HG02884 (cell line): ENCODE data around the gene LAMTOR1.

Experiments
- ATAC-seq: cut with Tn5 transposase; IDR thresholded peaks from one replicate; pipeline ENCODE4 v1.9.1; 2021; ENCODE audit warnings: mild to moderate bottlenecking, moderate library complexity; ENCODE audit not compliant: unreplicated experiment

Gene LAMTOR1

GRCh38 chr11:72120930-72121329, 17.8 kb upstream of the LAMTOR1 start:
- ATAC-seq = no peak

GRCh38 chr11:72119198-72119597, 16.1 kb upstream of the LAMTOR1 start:
- ATAC-seq = no peak

- ATAC-seq = no peak
These were observed 13.1 kb upstream of the LAMTOR1 start for GRCh38 chr11:72116019-72116755.

- no peak for ATAC-seq
These were observed 11.5 kb upstream of the LAMTOR1 start for GRCh38 chr11:72114570-72114969.

- no peak for ATAC-seq
These were observed 10.1 kb upstream of the LAMTOR1 start for GRCh38 chr11:72112978-72113808.

- peak; percentile 85 for ATAC-seq
These were observed 9.3 kb upstream of the LAMTOR1 start, which contains the start of gene ANAPC15 for GRCh38 chr11:72112143-72112977. ANAPC15 (minus strand) TSS chr11:72112695; CDS start chr11:72111276, 1,419 bp downstream.

- ATAC-seq = peak; percentile 7
These were observed 8.4 kb upstream of the LAMTOR1 start for GRCh38 chr11:72111300-72112142.

- no peak for ATAC-seq
These were observed 2.8 kb upstream of the LAMTOR1 start, which contains the start of gene TOMT for GRCh38 chr11:72105888-72106287. TOMT (plus strand) TSS chr11:72105924; CDS start chr11:72105952, 28 bp downstream.

- no peak for ATAC-seq
These were observed 664 bp upstream of the LAMTOR1 start for GRCh38 chr11:72103754-72104167.

GRCh38 chr11:72102631-72102945, 509 bp downstream of the LAMTOR1 start:
- ATAC-seq = no peak

- no peak for ATAC-seq
These were observed 935 bp downstream of the LAMTOR1 start for GRCh38 chr11:72102162-72102561.

- ATAC-seq = no peak
These were observed 2.6 kb downstream of the LAMTOR1 start for GRCh38 chr11:72100462-72100861.

- ATAC-seq = no peak
These were observed 3.1 kb downstream of the LAMTOR1 start for GRCh38 chr11:72100009-72100408.

- no peak for ATAC-seq
These were observed 4.4 kb downstream of the LAMTOR1 start for GRCh38 chr11:72098741-72099140.

- ATAC-seq = no peak
These were observed 11.8 kb downstream of the LAMTOR1 start for GRCh38 chr11:72091292-72091691.

GRCh38 chr11:72088076-72088808, 14.9 kb downstream of the LAMTOR1 start:
- ATAC-seq = no peak

- ATAC-seq = no peak
These were observed 17.3 kb downstream of the LAMTOR1 start for GRCh38 chr11:72085621-72086351.

- no peak for ATAC-seq
These were observed 18.1 kb downstream of the LAMTOR1 start for GRCh38 chr11:72084965-72085364.

GRCh38 chr11:72084076-72084475, 19.0 kb downstream of the LAMTOR1 start:
- ATAC-seq = no peak
